Measurements from ENCODE around the gene IGLL1.

- TF ChIP-seq CTCF (IDR thresholded peaks at IDR 0.05; ENCODE audit: low read depth, low read length, poor library complexity, severe bottlenecking) (no peak), EZH2phosphoT487 (IDR thresholded peaks at IDR 0.05; ENCODE audit: borderline replicate concordance, low read length) (no peak)
Measured at GRCh38 chr22:23547818-23548500, 32.1 kb downstream of the IGLL1 start.

Measured in DOHH2 (cell line).